ENCODE measurements around the gene HOXB4.

- TF ChIP-seq, protein P1, sequence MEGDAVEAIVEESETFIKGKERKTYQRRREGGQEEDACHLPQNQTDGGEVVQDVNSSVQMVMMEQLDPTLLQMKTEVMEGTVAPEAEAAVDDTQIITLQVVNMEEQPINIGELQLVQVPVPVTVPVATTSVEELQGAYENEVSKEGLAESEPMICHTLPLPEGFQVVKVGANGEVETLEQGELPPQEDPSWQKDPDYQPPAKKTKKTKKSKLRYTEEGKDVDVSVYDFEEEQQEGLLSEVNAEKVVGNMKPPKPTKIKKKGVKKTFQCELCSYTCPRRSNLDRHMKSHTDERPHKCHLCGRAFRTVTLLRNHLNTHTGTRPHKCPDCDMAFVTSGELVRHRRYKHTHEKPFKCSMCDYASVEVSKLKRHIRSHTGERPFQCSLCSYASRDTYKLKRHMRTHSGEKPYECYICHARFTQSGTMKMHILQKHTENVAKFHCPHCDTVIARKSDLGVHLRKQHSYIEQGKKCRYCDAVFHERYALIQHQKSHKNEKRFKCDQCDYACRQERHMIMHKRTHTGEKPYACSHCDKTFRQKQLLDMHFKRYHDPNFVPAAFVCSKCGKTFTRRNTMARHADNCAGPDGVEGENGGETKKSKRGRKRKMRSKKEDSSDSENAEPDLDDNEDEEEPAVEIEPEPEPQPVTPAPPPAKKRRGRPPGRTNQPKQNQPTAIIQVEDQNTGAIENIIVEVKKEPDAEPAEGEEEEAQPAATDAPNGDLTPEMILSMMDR (IDR thresholded peaks at IDR 0.05; ENCODE audit: low read depth, low read length) = no peak
- TF ChIP-seq EZH2phosphoT487 (IDR thresholded peaks at IDR 0.05; ENCODE audit: low read depth) = no peak
Observed at GRCh38 chr17:48528153-48528935, 49.8 kb downstream of the HOXB4 start.
